ENCODE measurements around the gene PFKFB2.

The PFKFB2 gene

DNA sequence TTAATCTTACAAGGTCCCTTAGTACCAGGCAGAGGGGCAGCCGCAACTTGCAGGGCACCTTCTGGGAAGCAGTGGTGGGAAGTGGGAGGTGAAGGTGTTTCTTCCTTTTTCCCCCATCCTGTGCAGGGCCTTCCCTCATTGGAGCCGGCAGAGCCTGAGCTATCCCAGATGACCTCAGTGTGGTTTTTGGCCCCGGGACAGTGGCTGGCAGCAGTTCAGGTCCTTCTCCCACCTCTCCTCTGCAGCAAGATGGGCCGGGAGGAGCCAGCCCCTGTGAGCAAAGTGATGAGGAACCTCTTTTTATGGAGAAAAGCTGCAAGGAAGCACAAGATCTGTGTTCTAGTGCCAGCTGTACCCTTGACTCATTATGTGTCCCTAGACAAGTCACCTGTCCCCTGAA lies 6.8 kb downstream of the PFKFB2 start:
- no peak overlapping the region for H3K27ac Mint-ChIP-seq
- H3K36me3 Mint-ChIP-seq (ENCODE audit: low read depth), result peaks cover 11% of the 10 kb centered on the region
- DNase-seq, result no peak
- H3K27me3 Mint-ChIP-seq (ENCODE audit: low read depth, poor library complexity), result peaks cover 13% of the 10 kb centered on the region
- TF ChIP-seq, protein P1, sequence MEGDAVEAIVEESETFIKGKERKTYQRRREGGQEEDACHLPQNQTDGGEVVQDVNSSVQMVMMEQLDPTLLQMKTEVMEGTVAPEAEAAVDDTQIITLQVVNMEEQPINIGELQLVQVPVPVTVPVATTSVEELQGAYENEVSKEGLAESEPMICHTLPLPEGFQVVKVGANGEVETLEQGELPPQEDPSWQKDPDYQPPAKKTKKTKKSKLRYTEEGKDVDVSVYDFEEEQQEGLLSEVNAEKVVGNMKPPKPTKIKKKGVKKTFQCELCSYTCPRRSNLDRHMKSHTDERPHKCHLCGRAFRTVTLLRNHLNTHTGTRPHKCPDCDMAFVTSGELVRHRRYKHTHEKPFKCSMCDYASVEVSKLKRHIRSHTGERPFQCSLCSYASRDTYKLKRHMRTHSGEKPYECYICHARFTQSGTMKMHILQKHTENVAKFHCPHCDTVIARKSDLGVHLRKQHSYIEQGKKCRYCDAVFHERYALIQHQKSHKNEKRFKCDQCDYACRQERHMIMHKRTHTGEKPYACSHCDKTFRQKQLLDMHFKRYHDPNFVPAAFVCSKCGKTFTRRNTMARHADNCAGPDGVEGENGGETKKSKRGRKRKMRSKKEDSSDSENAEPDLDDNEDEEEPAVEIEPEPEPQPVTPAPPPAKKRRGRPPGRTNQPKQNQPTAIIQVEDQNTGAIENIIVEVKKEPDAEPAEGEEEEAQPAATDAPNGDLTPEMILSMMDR (IDR thresholded peaks at IDR 0.05), result no peak
- H3K9me3 Mint-ChIP-seq, result no peaks in the 10 kb centered on the region
- H3K4me3 Mint-ChIP-seq, result no peak overlapping the region
- H3K4me1 Mint-ChIP-seq, result peaks cover 16% of the 10 kb centered on the region

GRCh38 chr1:207060596-207060995 lies 7.5 kb downstream of the PFKFB2 start:
- TF ChIP-seq, protein P1 (IDR thresholded peaks at IDR 0.05), result no peak
- DNase-seq, result no peak
- Mint-ChIP-seq H3K27me3 (ENCODE audit: low read depth, poor library complexity) (peaks cover 9% of the 10 kb centered on the region), H3K4me3 (no peak overlapping the region), H3K36me3 (ENCODE audit: low read depth) (peaks cover 11% of the 10 kb centered on the region), H3K4me1 (peaks cover 16% of the 10 kb centered on the region), H3K9me3 (no peaks in the 10 kb centered on the region), H3K27ac (no peak overlapping the region)

DNA sequence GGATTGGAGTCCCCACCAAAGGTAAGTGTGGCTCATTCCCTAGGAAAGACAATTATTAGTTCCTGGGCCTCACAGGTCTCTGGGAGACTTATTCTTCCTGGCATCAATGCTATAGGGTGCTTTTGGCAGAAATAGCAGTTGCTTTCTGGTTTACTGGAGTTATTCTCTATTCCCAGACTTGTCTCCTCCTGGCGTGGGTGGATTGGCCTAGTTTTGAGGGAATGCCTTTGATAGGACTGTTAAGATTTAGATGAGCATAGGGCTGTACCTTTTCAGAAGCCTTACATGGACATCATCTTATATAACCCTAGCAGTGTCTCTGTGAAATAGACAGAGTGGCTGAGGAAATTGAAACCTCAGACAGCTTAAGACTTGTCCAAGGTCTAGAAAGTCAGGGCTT lies 9.0 kb downstream of the PFKFB2 start:
- H3K4me3 Mint-ChIP-seq, result no peak overlapping the region
- TF ChIP-seq, protein P1 (IDR thresholded peaks at IDR 0.05), result no peak
- H3K4me1 Mint-ChIP-seq, result peaks cover 18% of the 10 kb centered on the region
- no peak overlapping the region for H3K27ac Mint-ChIP-seq
- H3K27me3 Mint-ChIP-seq (ENCODE audit: low read depth, poor library complexity), result peaks cover 5% of the 10 kb centered on the region
- H3K9me3 Mint-ChIP-seq, result no peaks in the 10 kb centered on the region
- peaks cover 11% of the 10 kb centered on the region for H3K36me3 Mint-ChIP-seq (ENCODE audit: low read depth)
- DNase-seq, result no peak

DNA sequence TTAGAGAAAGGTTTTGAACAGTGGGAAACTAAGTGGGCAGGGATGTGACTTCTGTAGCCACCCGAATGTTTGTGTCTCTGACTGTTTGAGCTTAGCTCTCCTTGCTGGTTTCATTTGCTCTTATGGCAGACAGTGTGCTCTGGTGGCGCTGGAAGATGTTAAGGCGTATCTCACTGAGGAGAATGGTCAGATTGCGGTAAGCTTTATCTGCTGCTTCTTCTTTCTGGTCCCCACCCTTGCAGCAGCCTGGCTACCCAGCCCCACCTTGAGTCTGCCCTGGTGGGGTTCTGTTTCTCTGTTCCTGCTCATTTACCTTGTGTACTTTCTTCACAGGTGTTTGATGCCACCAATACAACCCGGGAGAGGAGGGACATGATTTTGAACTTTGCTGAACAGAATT lies 9.9 kb downstream of the PFKFB2 start:
- Mint-ChIP-seq H3K27ac (no peak overlapping the region), H3K9me3 (no peaks in the 10 kb centered on the region), H3K27me3 (ENCODE audit: low read depth, poor library complexity) (peaks cover 5% of the 10 kb centered on the region), H3K4me1 (peaks cover 24% of the 10 kb centered on the region), H3K4me3 (no peak overlapping the region), H3K36me3 (ENCODE audit: low read depth) (peaks cover 11% of the 10 kb centered on the region)
- DNase-seq, result no peak
- TF ChIP-seq, protein P1 (IDR thresholded peaks at IDR 0.05), result no peak

DNA sequence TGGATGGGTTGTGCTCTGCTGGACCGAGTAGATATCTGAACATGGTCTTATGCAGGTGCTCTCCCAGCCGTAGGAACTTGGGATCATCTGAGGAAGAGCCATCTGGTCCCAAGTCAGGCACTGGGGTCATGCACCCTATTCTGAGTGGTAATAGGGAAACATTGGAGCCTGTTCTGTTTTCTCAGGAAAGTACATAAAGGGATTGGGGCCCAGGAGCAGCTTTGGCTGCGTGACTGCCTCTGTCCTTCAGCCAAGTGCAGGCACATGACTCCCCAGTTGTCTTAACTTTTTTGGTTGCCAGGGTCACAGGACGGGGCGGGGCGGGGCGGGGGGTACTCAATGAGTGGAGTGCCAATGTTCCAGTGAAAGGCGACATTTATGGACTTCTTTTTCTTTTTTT lies 11.5 kb downstream of the PFKFB2 start:
- no peak for DNase-seq
- H3K4me3 Mint-ChIP-seq, result no peak overlapping the region

DNA sequence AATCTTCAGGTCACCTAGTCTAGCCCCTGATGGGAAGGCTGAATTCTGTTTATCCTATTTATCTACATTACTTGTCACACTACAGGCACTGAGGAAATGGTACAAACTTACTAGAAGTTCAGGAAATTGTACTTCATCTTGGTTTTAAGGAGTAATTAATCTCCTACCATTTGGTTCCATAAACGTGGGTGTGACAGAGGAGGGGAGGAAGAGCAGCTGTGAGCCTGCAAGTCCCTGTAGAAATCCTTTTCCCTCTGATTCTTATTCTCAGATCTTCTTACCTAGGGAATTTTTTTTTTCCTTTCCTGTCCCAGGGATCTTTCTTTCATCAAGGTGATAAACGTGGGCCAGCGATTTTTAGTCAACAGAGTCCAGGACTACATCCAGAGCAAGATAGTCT lies 14.1 kb downstream of the PFKFB2 start:
- peaks cover 18% of the 10 kb centered on the region for H3K36me3 Mint-ChIP-seq (ENCODE audit: low read depth)

More for the DNA sequence above, 11.5 kb downstream of the PFKFB2 start:
- Mint-ChIP-seq H3K27ac (no peak overlapping the region), H3K4me1 (peaks cover 21% of the 10 kb centered on the region), H3K9me3 (no peaks in the 10 kb centered on the region), H3K27me3 (ENCODE audit: low read depth, poor library complexity) (peaks cover 7% of the 10 kb centered on the region), H3K36me3 (ENCODE audit: low read depth) (peaks cover 18% of the 10 kb centered on the region)
- TF ChIP-seq, protein P1 (IDR thresholded peaks at IDR 0.05), result no peak

More for the DNA sequence above, 14.1 kb downstream of the PFKFB2 start:
- Mint-ChIP-seq H3K4me1 (peaks cover 35% of the 10 kb centered on the region), H3K27me3 (ENCODE audit: low read depth, poor library complexity) (peaks cover 7% of the 10 kb centered on the region), H3K9me3 (no peaks in the 10 kb centered on the region), H3K4me3 (no peak overlapping the region), H3K27ac (no peak overlapping the region)
- TF ChIP-seq, protein P1 (IDR thresholded peaks at IDR 0.05), result no peak
- no peak for DNase-seq
